ENCODE data around the gene HAUS7.

Gene HAUS7

DNA sequence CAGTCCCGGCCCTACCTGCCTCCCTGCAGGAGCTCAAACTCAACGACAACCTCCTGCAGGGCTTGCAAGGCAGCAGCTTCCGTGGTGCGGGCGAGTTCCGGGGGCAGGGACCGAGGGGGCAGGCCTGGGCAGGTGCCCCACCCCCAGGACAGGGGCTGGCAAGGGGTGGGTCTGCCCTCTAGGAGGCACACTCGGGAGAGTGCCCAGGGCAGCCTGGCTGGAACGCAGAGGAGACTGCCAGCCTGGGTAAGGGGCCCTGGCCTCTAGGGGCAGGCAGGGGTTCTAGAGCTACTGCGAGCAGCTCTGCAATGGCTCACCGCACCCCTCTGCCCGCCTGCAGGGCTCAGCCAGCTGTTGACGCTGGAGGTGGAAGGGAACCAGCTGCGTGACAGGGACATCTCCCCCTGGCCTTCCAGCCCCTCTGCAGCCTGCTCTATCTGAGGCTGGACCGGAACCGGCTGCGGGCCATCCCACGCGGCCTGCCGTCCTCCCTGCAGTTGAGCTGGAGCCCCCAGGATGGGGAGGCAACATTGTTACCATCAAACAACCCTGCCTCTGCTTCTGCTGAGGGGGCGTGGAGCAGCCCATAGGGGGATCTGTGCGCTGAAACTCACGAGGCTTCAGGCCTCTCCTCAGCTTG, 12.1 kb upstream of the HAUS7 start:
- H3K4me2 ChIP-seq (ENCODE audit: low read length), result no peak overlapping the region
- no peak for TF ChIP-seq EZH2phosphoT487 (IDR thresholded peaks at IDR 0.05; ENCODE audit: borderline replicate concordance, low read length)
- TF ChIP-seq, protein P1, sequence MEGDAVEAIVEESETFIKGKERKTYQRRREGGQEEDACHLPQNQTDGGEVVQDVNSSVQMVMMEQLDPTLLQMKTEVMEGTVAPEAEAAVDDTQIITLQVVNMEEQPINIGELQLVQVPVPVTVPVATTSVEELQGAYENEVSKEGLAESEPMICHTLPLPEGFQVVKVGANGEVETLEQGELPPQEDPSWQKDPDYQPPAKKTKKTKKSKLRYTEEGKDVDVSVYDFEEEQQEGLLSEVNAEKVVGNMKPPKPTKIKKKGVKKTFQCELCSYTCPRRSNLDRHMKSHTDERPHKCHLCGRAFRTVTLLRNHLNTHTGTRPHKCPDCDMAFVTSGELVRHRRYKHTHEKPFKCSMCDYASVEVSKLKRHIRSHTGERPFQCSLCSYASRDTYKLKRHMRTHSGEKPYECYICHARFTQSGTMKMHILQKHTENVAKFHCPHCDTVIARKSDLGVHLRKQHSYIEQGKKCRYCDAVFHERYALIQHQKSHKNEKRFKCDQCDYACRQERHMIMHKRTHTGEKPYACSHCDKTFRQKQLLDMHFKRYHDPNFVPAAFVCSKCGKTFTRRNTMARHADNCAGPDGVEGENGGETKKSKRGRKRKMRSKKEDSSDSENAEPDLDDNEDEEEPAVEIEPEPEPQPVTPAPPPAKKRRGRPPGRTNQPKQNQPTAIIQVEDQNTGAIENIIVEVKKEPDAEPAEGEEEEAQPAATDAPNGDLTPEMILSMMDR (IDR thresholded peaks at IDR 0.05; ENCODE audit: low read depth, low read length, poor library complexity, severe bottlenecking), result no peak
- H3K9me3 ChIP-seq (ENCODE audit: control insufficient read depth, insufficient read depth, low read length), result no peaks in the 10 kb centered on the region
- no peaks in the 10 kb centered on the region for H3K79me2 ChIP-seq (ENCODE audit: control insufficient read depth, low read length)
- H4K20me1 ChIP-seq (ENCODE audit: control insufficient read depth, insufficient read depth, low read depth, low read length), result no peaks in the 10 kb centered on the region
- H3K9me2 ChIP-seq (replicated peaks; ENCODE audit: control insufficient read depth, low read length), result no peaks in the 10 kb centered on the region
- no peaks in the 10 kb centered on the region for H3K36me3 ChIP-seq (ENCODE audit: control insufficient read depth, low read length)
- H3K27ac ChIP-seq (ENCODE audit: low read depth, low read length), result no peak overlapping the region
- H3K4me1 ChIP-seq (ENCODE audit: control insufficient read depth, low read length), result no peaks in the 10 kb centered on the region
- no peaks in the 10 kb centered on the region for H3F3A ChIP-seq (ENCODE audit: control insufficient read depth, insufficient read depth)
- H3K27me3 ChIP-seq (ENCODE audit: control insufficient read depth, low read length), result no peaks in the 10 kb centered on the region
- no peak overlapping the region for H3K4me3 ChIP-seq (ENCODE audit: low read length)

DNA sequence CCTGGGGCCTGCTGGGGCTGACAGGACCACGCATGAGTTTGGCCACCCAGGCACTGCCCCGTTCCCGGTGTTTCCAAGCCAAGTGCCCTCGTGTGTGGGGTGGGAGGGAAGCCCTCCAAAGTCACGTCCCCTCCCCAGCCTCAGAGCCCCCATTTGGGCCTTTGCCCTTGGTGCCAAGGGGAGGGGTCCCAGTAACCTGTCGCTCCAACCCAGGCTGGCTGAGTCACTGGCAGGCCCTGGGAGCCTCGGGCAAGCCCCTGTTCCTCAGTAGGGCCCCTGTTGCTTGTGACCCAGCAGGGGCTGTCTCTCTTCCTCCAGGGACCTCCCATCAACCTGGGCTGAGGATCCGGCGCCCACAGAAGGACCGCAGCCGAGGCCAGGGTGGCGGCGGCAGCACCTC, 10.7 kb upstream of the HAUS7 start:
- Histone ChIP-seq H3K4me3 (ENCODE audit: low read length) (no peak overlapping the region), H3K36me3 (ENCODE audit: control insufficient read depth, low read length) (no peaks in the 10 kb centered on the region), H3K27me3 (ENCODE audit: control insufficient read depth, low read length) (no peaks in the 10 kb centered on the region), H3K79me2 (ENCODE audit: control insufficient read depth, low read length) (no peaks in the 10 kb centered on the region), H3F3A (ENCODE audit: control insufficient read depth, insufficient read depth) (no peaks in the 10 kb centered on the region), H3K9me2 (replicated peaks; ENCODE audit: control insufficient read depth, low read length) (no peaks in the 10 kb centered on the region), H4K20me1 (ENCODE audit: control insufficient read depth, insufficient read depth, low read depth, low read length) (no peaks in the 10 kb centered on the region), H3K27ac (ENCODE audit: low read depth, low read length) (no peak overlapping the region), H3K9me3 (ENCODE audit: control insufficient read depth, insufficient read depth, low read length) (no peaks in the 10 kb centered on the region), H3K4me2 (ENCODE audit: low read length) (no peak overlapping the region), H3K4me1 (ENCODE audit: control insufficient read depth, low read length) (no peaks in the 10 kb centered on the region)
- TF ChIP-seq EZH2phosphoT487 (IDR thresholded peaks at IDR 0.05; ENCODE audit: borderline replicate concordance, low read length), result no peak
- TF ChIP-seq, protein P1 (IDR thresholded peaks at IDR 0.05; ENCODE audit: low read depth, low read length, poor library complexity, severe bottlenecking), result no peak

DNA sequence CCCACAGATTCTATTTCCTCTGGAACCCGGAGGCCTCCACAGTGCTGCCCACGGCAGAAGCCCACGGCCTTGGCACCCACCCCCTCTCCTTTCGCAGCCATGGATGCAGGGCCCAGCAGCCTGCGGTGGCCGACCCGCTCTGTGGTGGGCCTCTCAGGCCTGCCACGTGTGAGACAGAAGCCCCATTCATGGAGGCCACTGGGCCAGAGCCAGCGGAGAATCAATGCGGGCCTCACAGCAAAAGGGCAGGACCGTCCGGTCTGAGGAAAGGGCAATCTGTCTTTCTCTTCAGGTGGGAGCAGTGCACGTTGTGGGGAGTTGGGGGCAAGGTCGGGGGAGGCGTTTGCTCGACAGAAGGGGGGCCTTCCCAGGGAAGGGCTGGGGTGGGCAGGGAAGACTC, 8.4 kb upstream of the HAUS7 start:
- H3K4me1 ChIP-seq (ENCODE audit: control insufficient read depth, low read length), result peaks cover 4% of the 10 kb centered on the region

More for the DNA sequence above, 8.4 kb upstream of the HAUS7 start:
- no peaks in the 10 kb centered on the region for H3K9me3 ChIP-seq (ENCODE audit: control insufficient read depth, insufficient read depth, low read length)
- TF ChIP-seq, protein P1 (IDR thresholded peaks at IDR 0.05; ENCODE audit: low read depth, low read length, poor library complexity, severe bottlenecking), result no peak
- no peak for TF ChIP-seq EZH2phosphoT487 (IDR thresholded peaks at IDR 0.05; ENCODE audit: borderline replicate concordance, low read length)
- H3F3A ChIP-seq (ENCODE audit: control insufficient read depth, insufficient read depth), result no peaks in the 10 kb centered on the region
- no peaks in the 10 kb centered on the region for H3K36me3 ChIP-seq (ENCODE audit: control insufficient read depth, low read length)
- H3K27ac ChIP-seq (ENCODE audit: low read depth, low read length), result no peak overlapping the region
- H4K20me1 ChIP-seq (ENCODE audit: control insufficient read depth, insufficient read depth, low read depth, low read length), result no peaks in the 10 kb centered on the region
- H3K4me2 ChIP-seq (ENCODE audit: low read length), result no peak overlapping the region
- H3K9me2 ChIP-seq (replicated peaks; ENCODE audit: control insufficient read depth, low read length), result no peaks in the 10 kb centered on the region
- no peaks in the 10 kb centered on the region for H3K27me3 ChIP-seq (ENCODE audit: control insufficient read depth, low read length)
- H3K4me3 ChIP-seq (ENCODE audit: low read length), result no peak overlapping the region
- H3K79me2 ChIP-seq (ENCODE audit: control insufficient read depth, low read length), result no peaks in the 10 kb centered on the region
